Measurements from ENCODE around the gene TUBB.

GRCh38 chr6:30689985-30690384 is 30.2 kb upstream of the TUBB start:
- TF ChIP-seq CTCF (tag by site-specific recombination; IDR thresholded peaks at IDR 0.05) (no peak), ZBTB21 (tag by site-specific recombination; IDR thresholded peaks at IDR 0.05) (no peak), ZNF785 (tag by site-specific recombination; IDR thresholded peaks at IDR 0.05) (no peak), OSR2 (tag by site-specific recombination; IDR thresholded peaks at IDR 0.05) (no peak)
